OCI-LY1 (cell line): ENCODE results near the gene SH2B2.
"Not testable (repeated sequence)": the region's sequence is repeated elsewhere in the genome, so short reads cannot be mapped to it uniquely, and the experiment has no call there.

Experiments
- H2AFZ ChIP-seq: fragments of 200-600 bp; sonication (generic), shearing (Covaris generic); 2 replicates; pipeline ENCODE4 v1.6.0; 2014; ENCODE audit warnings: antibody characterized with exemption, mild to moderate bottlenecking, low read length
- H3F3A ChIP-seq: fragments of 200-600 bp; sonication (generic), shearing (Covaris generic); 2 replicates; pipeline ENCODE4 v1.6.0; 2014; ENCODE audit warnings: mild to moderate bottlenecking, antibody characterized with exemption, low read length, moderate library complexity; ENCODE audit not compliant: insufficient read depth
- H3K27ac ChIP-seq: fragments of 200-600 bp; sonication (generic); 2 replicates; pipeline ENCODE4 v1.5.1; 2014; ENCODE audit warnings: low read length, mixed run types, mild to moderate bottlenecking, low read depth; ENCODE audit not compliant: poor library complexity, severe bottlenecking
- H3K27me3 ChIP-seq: fragments of 200-600 bp; sonication (generic); 2 replicates; pipeline ENCODE4 v1.6.0; 2014; ENCODE audit warnings: antibody characterized with exemption, mild to moderate bottlenecking, low read length, moderate library complexity; ENCODE audit not compliant: insufficient read depth
- H3K36me3 ChIP-seq: fragments of 200-600 bp; sonication (generic); 2 replicates; pipeline ENCODE4 v1.6.1; 2014; ENCODE audit warnings: mild to moderate bottlenecking, antibody characterized with exemption, low read length, moderate library complexity, mixed read lengths; ENCODE audit not compliant: insufficient read depth
- H3K4me1 ChIP-seq: fragments of 200-600 bp; sonication (generic); 2 replicates; pipeline ENCODE4 v1.5.1; 2014; ENCODE audit warnings: mild to moderate bottlenecking, low read length, moderate library complexity; ENCODE audit not compliant: insufficient read depth, severe bottlenecking
- H3K4me2 ChIP-seq: fragments of 200-600 bp; sonication (generic), shearing (Covaris generic); 2 replicates; pipeline ENCODE4 v1.6.1; 2014; ENCODE audit warnings: low read length
- H3K4me3 ChIP-seq: fragments of 200-600 bp; sonication (generic); 2 replicates; pipeline ENCODE4 v1.5.1; 2014; ENCODE audit warnings: low read length, low read depth, mild to moderate bottlenecking, mixed read lengths; ENCODE audit not compliant: poor library complexity, severe bottlenecking
- H3K79me2 ChIP-seq: fragments of 200-600 bp; shearing (Covaris generic); 2 replicates; pipeline ENCODE4 v1.6.1; 2016; ENCODE audit warnings: mixed run types, low read length, mixed read lengths; ENCODE audit not compliant: insufficient read depth
- H3K9ac ChIP-seq: fragments of 200-600 bp; sonication (generic), shearing (Covaris generic); 2 replicates; pipeline ENCODE4 v1.6.1; 2014; ENCODE audit warnings: mild to moderate bottlenecking, low read length, mixed read lengths
- H3K9me2 ChIP-seq: fragments of 200-600 bp; sonication (generic), shearing (Covaris generic); 2 replicates; pipeline ENCODE4 v1.6.1; 2014; ENCODE audit warnings: low read depth, mild to moderate bottlenecking, low read length, mixed read lengths
- H3K9me3 ChIP-seq: fragments of 200-600 bp; shearing (Covaris generic); 2 replicates; pipeline ENCODE4 v1.6.1; 2014; ENCODE audit warnings: low read length, mixed read lengths
- H4K20me1 ChIP-seq: fragments of 200-600 bp; sonication (generic), shearing (Covaris generic); 2 replicates; pipeline ENCODE4 v1.6.0; 2016; ENCODE audit warnings: mild to moderate bottlenecking, low read length; ENCODE audit not compliant: insufficient read depth
- EZH2 ChIP-seq: fragments of 200-600 bp; sonication (generic), shearing (Covaris generic); IDR thresholded peaks from 2 replicates; pipeline ENCODE4 v1.8.0; 2017; ENCODE audit warnings: borderline replicate concordance, mixed run types, mild to moderate bottlenecking, antibody characterized with exemption, low read length, moderate library complexity, mixed read lengths
- TF ChIP-seq, protein P1 (sequence below): fragments of 200-600 bp; sonication (generic), shearing (Covaris generic); IDR thresholded peaks from 2 replicates; pipeline ENCODE4 v1.5.1; 2017; ENCODE audit warnings: mild to moderate bottlenecking, antibody characterized with exemption, low read length, moderate library complexity, mixed read lengths

SH2B2 gene

DNA sequence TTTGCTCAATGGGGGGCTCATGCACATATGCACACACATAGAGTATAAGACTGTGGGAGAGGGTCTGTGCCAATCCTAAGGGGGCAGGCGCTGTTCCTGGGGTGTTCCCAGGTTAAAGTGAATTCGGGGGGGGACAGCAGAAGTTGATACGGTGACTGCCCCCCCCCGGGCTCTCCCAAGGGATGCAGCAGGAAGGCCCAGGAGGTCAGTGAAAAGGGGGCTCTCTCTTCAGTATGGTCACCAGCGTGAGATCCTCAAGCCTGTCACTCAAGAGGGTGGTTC lies 37.2 kb downstream of the SH2B2 start:
- no peak overlapping the region for H2AFZ ChIP-seq
- 0 out of 2 replicates have a peak, but pooled peaks cover 7% of the 10 kb centered on the region for H3F3A ChIP-seq
- no peak overlapping the region for H3K4me3 ChIP-seq
- TF ChIP-seq, protein P1, sequence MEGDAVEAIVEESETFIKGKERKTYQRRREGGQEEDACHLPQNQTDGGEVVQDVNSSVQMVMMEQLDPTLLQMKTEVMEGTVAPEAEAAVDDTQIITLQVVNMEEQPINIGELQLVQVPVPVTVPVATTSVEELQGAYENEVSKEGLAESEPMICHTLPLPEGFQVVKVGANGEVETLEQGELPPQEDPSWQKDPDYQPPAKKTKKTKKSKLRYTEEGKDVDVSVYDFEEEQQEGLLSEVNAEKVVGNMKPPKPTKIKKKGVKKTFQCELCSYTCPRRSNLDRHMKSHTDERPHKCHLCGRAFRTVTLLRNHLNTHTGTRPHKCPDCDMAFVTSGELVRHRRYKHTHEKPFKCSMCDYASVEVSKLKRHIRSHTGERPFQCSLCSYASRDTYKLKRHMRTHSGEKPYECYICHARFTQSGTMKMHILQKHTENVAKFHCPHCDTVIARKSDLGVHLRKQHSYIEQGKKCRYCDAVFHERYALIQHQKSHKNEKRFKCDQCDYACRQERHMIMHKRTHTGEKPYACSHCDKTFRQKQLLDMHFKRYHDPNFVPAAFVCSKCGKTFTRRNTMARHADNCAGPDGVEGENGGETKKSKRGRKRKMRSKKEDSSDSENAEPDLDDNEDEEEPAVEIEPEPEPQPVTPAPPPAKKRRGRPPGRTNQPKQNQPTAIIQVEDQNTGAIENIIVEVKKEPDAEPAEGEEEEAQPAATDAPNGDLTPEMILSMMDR: no peak
- no peak for TF ChIP-seq EZH2
- H3K4me2 ChIP-seq: no peak overlapping the region
- H3K27me3 ChIP-seq: no peaks in the 10 kb centered on the region
- 0 out of 2 replicates have a peak, but pooled peaks cover 3% of the 10 kb centered on the region for H3K79me2 ChIP-seq
- peaks cover 94% of the 10 kb centered on the region for H3K4me1 ChIP-seq
- no peaks in the 10 kb centered on the region for H3K9me3 ChIP-seq
- H3K9me2 ChIP-seq: no peaks in the 10 kb centered on the region
- peak overlapping the region; percentile 99 for H3K27ac ChIP-seq
- H3K9ac ChIP-seq: no peak overlapping the region
- H4K20me1 ChIP-seq: no peaks in the 10 kb centered on the region
- H3K36me3 ChIP-seq: peaks cover 80% of the 10 kb centered on the region

DNA sequence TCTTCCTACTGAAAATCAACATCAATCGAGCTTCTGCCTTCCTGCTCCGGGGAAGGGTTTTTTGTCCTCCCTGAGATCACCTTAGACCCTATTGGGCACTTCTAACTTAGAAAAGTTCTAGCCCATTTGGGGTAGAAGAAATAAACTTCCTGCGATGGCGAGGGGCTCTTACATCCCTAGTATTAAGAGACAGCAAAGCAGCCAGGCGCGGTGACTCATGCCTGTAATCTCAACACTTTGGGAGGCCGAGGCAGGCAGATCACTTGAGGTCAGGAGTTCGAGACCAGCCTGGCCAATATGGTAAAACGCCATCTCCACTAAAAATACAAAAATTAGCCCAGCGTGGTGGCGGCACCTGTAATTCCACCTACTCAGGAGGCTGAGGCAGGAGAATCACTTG lies 38.4 kb downstream of the SH2B2 start:
- H3K9me2 ChIP-seq, H3K4me3 ChIP-seq, H3K79me2 ChIP-seq, H3K9ac ChIP-seq, H2AFZ ChIP-seq, H3F3A ChIP-seq, H3K9me3 ChIP-seq, H3K27me3 ChIP-seq, H4K20me1 ChIP-seq: not testable (repeated sequence)
- Histone ChIP-seq H3K4me2 (peak overlapping the region; percentile 24; the same call in 1 of the 2 replicates), H3K36me3 (peaks cover 67% of the 10 kb centered on the region), H3K27ac (peak overlapping the region; percentile 99), H3K4me1 (peaks cover 93% of the 10 kb centered on the region)

DNA sequence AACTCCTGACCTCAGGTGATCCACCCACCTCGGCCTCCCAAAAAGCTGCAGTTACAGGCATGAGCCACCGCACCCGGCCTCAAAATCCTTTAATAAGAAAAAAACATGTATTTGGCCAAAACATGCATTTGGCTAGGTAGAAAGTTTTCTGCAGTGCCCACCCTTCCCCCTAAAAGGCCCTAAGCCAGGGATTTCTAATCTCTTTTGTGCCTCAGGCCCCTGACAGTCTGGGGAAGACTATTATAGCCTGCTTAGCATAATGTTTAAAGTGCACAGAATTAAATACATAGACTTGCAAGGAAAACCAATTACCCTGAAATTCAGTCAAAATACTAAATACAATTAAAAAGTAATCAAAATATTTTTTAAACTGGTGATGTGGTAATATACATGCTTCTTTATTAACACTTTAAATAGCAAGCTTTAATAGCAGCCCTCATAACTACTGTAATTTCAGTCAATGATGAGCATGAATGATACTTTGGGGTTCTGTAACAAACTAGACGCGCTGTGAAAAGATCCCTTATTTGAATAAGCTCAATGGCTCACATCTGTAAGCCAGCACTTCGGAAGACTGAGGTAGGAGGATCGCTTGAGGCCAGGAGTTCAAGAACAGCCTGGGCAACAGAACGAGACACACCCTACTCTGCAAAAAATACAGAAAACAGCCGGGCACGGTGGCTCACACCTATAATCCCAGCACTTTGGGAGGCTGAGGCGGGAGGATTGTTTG lies 39.7 kb downstream of the SH2B2 start:
- H3K4me2 ChIP-seq: peak overlapping the region; percentile 95
- H3K27me3 ChIP-seq: no peaks in the 10 kb centered on the region
- H3K9me3 ChIP-seq: no peaks in the 10 kb centered on the region
- peaks cover 94% of the 10 kb centered on the region for H3K4me1 ChIP-seq
- peak overlapping the region; percentile 84 for H3K4me3 ChIP-seq
- H4K20me1 ChIP-seq: no peaks in the 10 kb centered on the region
- H3K79me2 ChIP-seq: 0 out of 2 replicates have a peak, but pooled peaks cover 6% of the 10 kb centered on the region
- no peak overlapping the region for H2AFZ ChIP-seq
- H3F3A ChIP-seq: 0 out of 2 replicates have a peak, but pooled peaks cover 7% of the 10 kb centered on the region
- peaks cover 56% of the 10 kb centered on the region for H3K36me3 ChIP-seq
- peak overlapping the region; percentile 99 for H3K27ac ChIP-seq
- H3K9me2 ChIP-seq: no peaks in the 10 kb centered on the region
- H3K9ac ChIP-seq: peak overlapping the region; percentile 97
- no peak for TF ChIP-seq EZH2
- TF ChIP-seq, protein P1: no peak

DNA sequence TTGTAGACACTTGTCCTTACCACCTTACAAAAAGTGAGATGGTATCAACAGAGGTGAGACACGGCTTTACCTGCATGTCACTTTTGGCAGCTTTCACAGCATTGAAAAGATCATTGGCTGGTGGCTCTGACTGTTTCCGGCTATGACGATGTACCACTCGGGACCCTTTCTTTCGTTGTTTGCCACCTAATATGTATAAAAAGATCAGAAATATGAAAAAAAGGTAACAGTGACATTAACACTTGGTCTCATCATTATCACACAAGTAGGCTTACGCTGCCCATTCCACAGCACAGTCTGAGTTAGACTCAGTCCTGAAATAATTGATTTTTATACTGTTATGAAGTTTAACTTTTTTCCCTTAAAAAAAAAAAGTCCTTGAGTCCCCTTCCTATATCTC lies 40.5 kb downstream of the SH2B2 start:
- Histone ChIP-seq H3K4me1 (peaks cover 94% of the 10 kb centered on the region), H3K4me3 (peak overlapping the region; percentile 84), H3K4me2 (peak overlapping the region; percentile 95), H3K9ac (peak overlapping the region; percentile 97), H3K36me3 (peaks cover 49% of the 10 kb centered on the region), H3K27ac (peak overlapping the region; percentile 99)
- not testable (repeated sequence) for H2AFZ ChIP-seq, H3K79me2 ChIP-seq, H3K9me2 ChIP-seq, H4K20me1 ChIP-seq, H3K27me3 ChIP-seq, H3F3A ChIP-seq, H3K9me3 ChIP-seq

DNA sequence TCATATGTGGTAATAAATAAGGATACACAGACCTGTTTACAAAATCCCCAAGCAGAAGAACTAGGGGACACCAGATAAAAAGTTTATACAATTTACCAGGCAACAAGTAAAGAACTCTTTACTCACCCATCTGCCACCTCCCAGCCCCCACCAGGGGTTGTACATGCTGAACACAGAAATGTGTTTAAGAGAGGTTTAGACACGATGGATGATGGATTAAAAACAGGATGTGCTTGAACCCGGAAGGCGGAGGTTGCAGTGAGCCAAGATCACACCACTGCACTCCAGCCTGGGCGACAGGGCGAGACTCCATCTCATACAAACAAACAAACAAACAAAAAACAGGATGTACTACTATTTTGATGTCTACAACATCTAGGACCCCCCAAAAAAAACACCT lies 42.2 kb downstream of the SH2B2 start:
- not testable (repeated sequence) for H2AFZ ChIP-seq, H3K27me3 ChIP-seq, H3F3A ChIP-seq, H3K79me2 ChIP-seq, H3K9me2 ChIP-seq, H4K20me1 ChIP-seq, H3K9me3 ChIP-seq
- Histone ChIP-seq H3K9ac (peak overlapping the region; percentile 97), H3K36me3 (peaks cover 34% of the 10 kb centered on the region), H3K4me3 (peak overlapping the region; percentile 84), H3K27ac (peak overlapping the region; percentile 99), H3K4me1 (peaks cover 94% of the 10 kb centered on the region), H3K4me2 (peak overlapping the region; percentile 95)

DNA sequence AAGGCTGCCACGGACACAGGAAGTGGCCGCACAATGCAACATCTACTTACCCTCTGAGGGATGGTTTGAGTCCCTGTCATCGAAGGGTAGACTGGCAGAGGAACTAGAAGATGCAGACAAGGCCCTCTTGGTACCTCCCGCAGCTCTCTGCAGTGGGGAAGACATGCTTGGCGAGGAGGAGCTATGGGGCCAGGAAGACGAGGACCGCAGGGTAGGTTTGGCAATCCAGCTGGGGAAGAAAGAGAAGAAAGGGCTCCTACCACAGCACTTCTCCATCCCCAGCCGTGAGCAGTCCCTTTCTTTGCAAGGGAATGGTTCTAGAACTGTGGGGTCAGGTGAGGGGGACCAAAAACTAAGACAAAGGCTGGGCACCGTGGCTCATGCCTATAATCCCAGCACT lies 42.7 kb downstream of the SH2B2 start:
- peak overlapping the region; percentile 99 for H3K27ac ChIP-seq
- H2AFZ ChIP-seq, H4K20me1 ChIP-seq, H3K79me2 ChIP-seq, H3K9me2 ChIP-seq, H3K27me3 ChIP-seq, H3K9me3 ChIP-seq, H3F3A ChIP-seq: not testable (repeated sequence)
- H3K36me3 ChIP-seq: peaks cover 28% of the 10 kb centered on the region
- peaks cover 89% of the 10 kb centered on the region for H3K4me1 ChIP-seq
- peak overlapping the region; percentile 71 for H3K9ac ChIP-seq
- peak overlapping the region; percentile 95 for H3K4me2 ChIP-seq
- peak overlapping the region; percentile 84 for H3K4me3 ChIP-seq
